Breast epithelium (tissue), 4 donors: ENCODE measurements around the gene PPM1H. TPM values are rescaled to one million over a fixed set of nuclear protein-coding genes. Genes with fewer than 3 reads are reported as not detected.

Experiments used
- DNase-seq, 2 donors: peaks; one replicate each; pipeline ENCODE4 v3.0.0-alpha.2; 2019; ENCODE audit warnings: low spot score in 2 of 2
- H3K27ac ChIP-seq, 2 donors: fragments of 200-600 bp; sonication (generic) in 1 of 2; one replicate each; pipeline ENCODE4 v1.5.1; 2016 to 2019; ENCODE audit warnings: mild to moderate bottlenecking in 1 of 2
- H3K27me3 ChIP-seq, 2 donors: fragments of 200-600 bp; sonication (generic) in 1 of 2; one replicate each; pipeline versions ENCODE4 v1.5.1 to v1.6.0; 2017 to 2019; ENCODE audit warnings: control low read depth in 1 of 2, mild to moderate bottlenecking in 1 of 2
- H3K36me3 ChIP-seq: fragments of 200-600 bp; one replicate; pipeline ENCODE4 v1.5.1; 2019
- H3K4me1 ChIP-seq, 2 donors: fragments of 200-600 bp; sonication (generic); one replicate each; pipeline ENCODE4 v1.5.1; 2016 to 2019; ENCODE audit warnings: control low read depth in 1 of 2
- H3K4me3 ChIP-seq, 3 donors: fragments of 200-600 bp; sonication (generic); 1 replicate in 2 of 3; 2 replicates in 1 of 3; pipeline ENCODE4 v1.5.1; 2016 to 2019; ENCODE audit warnings: mild to moderate bottlenecking in 3 of 3, moderate library complexity in 2 of 3
- H3K9me3 ChIP-seq, 2 donors: fragments of 200-600 bp; sonication (generic) in 1 of 2; one replicate each; pipeline ENCODE4 v1.5.1; 2016 to 2019; ENCODE audit warnings: control low read depth in 1 of 2
- CTCF ChIP-seq, 3 donors: fragments of 450-650 bp; IDR thresholded peaks; one replicate each; pipeline ENCODE4 v1.5.1; 2016 to 2017; ENCODE audit warnings: antibody characterized with exemption in 3 of 3, mild to moderate bottlenecking in 3 of 3, moderate library complexity in 3 of 3
- POLR2A ChIP-seq: fragments of 450-650 bp; IDR thresholded peaks from one replicate; pipeline ENCODE4 v1.6.1; 2016; ENCODE audit warnings: antibody characterized with exemption, mild to moderate bottlenecking, moderate library complexity
- POLR2AphosphoS5 ChIP-seq, 3 donors: sonication (generic); formaldehyde crosslinking; IDR thresholded peaks; one replicate each; pipeline ENCODE4 v1.6.1; 2017; ENCODE audit warnings: antibody characterized with exemption in 3 of 3
- intact Hi-C: fragments of 100-400 bp; cut with DNase I; formaldehyde crosslinking; loops from one replicate; pipeline ENCODE4 v1.15.1; 2023; ENCODE audit warnings: low total_unique reads
- total RNA-seq, 3 donors: library from RNA; depleted of rRNA; stranded (reverse); fragments of >200 nt; gene quantifications; one replicate each; pipeline ENCODE4 v1.1.0, GENCODE V29; 2016

The PPM1H gene
- total RNA-seq, 3 donors from 2014 or later: 2.2 to 15.4 (median 13.5) TPM

- H3K4me1 ChIP-seq: no peaks in the 10 kb centered on the region
- TF ChIP-seq POLR2AphosphoS5 (IDR thresholded peaks at IDR 0.05) (no peak), CTCF (IDR thresholded peaks at IDR 0.05) (no peak), POLR2A (no peak)
- no peak for DNase-seq
- no peaks in the 10 kb centered on the region for H3K36me3 ChIP-seq
- no peaks in the 10 kb centered on the region for H3K27me3 ChIP-seq
- intact Hi-C loops: no loop called here
- no peak overlapping the region for H3K27ac ChIP-seq
- H3K9me3 ChIP-seq: no peaks in the 10 kb centered on the region
- H3K4me3 ChIP-seq: no peak overlapping the region
Observed at GRCh38 chr12:62834971-62835547, 99.9 kb downstream of the PPM1H start.

- no peak for TF ChIP-seq POLR2A
- TF ChIP-seq POLR2AphosphoS5 (IDR thresholded peaks at IDR 0.05): no peak
- TF ChIP-seq CTCF (IDR thresholded peaks at IDR 0.05): no peak
- no peak for DNase-seq
- no peak overlapping the region for H3K27ac ChIP-seq
- no peaks in the 10 kb centered on the region for H3K36me3 ChIP-seq
- H3K4me3 ChIP-seq: no peak overlapping the region
- no peaks in the 10 kb centered on the region for H3K4me1 ChIP-seq
- no peaks in the 10 kb centered on the region for H3K9me3 ChIP-seq
- H3K27me3 ChIP-seq: no peaks in the 10 kb centered on the region
- intact Hi-C loops: no loop called here
Observed at GRCh38 chr12:62834406-62834805, 100.5 kb downstream of the PPM1H start.

- no peaks in the 10 kb centered on the region for H3K4me1 ChIP-seq
- no peak for DNase-seq
- intact Hi-C loops: no loop called here
- H3K4me3 ChIP-seq: no peak overlapping the region
- no peaks in the 10 kb centered on the region for H3K9me3 ChIP-seq
- H3K36me3 ChIP-seq: no peaks in the 10 kb centered on the region
- no peaks in the 10 kb centered on the region for H3K27me3 ChIP-seq
- no peak for TF ChIP-seq CTCF (IDR thresholded peaks at IDR 0.05)
- H3K27ac ChIP-seq: no peak overlapping the region
Observed at GRCh38 chr12:62833634-62834033, 101.3 kb downstream of the PPM1H start.

- Histone ChIP-seq H3K9me3 (no peaks in the 10 kb centered on the region), H3K36me3 (no peaks in the 10 kb centered on the region), H3K27ac (no peak overlapping the region), H3K4me1 (no peaks in the 10 kb centered on the region), H3K27me3 (no peaks in the 10 kb centered on the region), H3K4me3 (no peak overlapping the region)
- no peak for DNase-seq
- intact Hi-C loops: no loop called here
- TF ChIP-seq POLR2A: no peak
- no peak for TF ChIP-seq CTCF (IDR thresholded peaks at IDR 0.05)
- TF ChIP-seq POLR2AphosphoS5 (IDR thresholded peaks at IDR 0.05): no peak
Observed at GRCh38 chr12:62832558-62832957, 102.4 kb downstream of the PPM1H start.

GRCh38 chr12:62832027-62832426 is 102.9 kb downstream of the PPM1H start:
- no peak for TF ChIP-seq CTCF (IDR thresholded peaks at IDR 0.05)
- no peak for TF ChIP-seq POLR2AphosphoS5 (IDR thresholded peaks at IDR 0.05)
- TF ChIP-seq POLR2A: no peak
- Histone ChIP-seq H3K27ac (no peak overlapping the region), H3K36me3 (no peaks in the 10 kb centered on the region), H3K4me3 (no peak overlapping the region), H3K4me1 (no peaks in the 10 kb centered on the region), H3K9me3 (no peaks in the 10 kb centered on the region), H3K27me3 (no peaks in the 10 kb centered on the region)
- intact Hi-C loops: no loop called here
- DNase-seq: no peak
